ENCODE data around the gene RBMS3.

RBMS3 gene

DNA sequence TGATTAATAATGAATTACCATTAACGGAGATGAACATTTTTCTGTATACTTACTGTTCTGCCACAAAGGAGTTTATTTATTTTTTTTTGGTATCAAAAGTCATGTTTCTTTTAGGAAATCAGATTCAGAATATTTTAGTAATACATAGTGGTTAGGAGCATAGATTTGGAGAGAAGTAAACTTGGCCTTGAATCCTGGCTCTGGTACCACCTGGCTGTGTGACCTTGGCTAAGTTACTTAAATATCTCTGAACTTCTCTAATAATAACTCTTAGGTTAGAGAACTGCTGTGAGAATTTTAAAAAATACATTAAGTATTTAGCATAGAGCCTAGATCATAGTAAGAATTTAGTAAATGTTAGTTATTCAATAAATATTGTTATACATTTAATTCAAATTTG, 309.1 kb downstream of the RBMS3 start:
- no peak for TF ChIP-seq BHLHE40 (IDR thresholded peaks at IDR 0.05; ENCODE audit: borderline replicate concordance)
- TF ChIP-seq FOXK2 (IDR thresholded peaks at IDR 0.05), result no peak
- TF ChIP-seq CTBP1 (IDR thresholded peaks at IDR 0.05; ENCODE audit: borderline replicate concordance), result no peak
- TF ChIP-seq NFRKB (IDR thresholded peaks at IDR 0.05), result no peak
- no peak for TF ChIP-seq LEF1 (IDR thresholded peaks at IDR 0.05; ENCODE audit: borderline replicate concordance)
- TF ChIP-seq FOXM1 (IDR thresholded peaks at IDR 0.05; ENCODE audit: borderline replicate concordance), result no peak
- TF ChIP-seq TARDBP (IDR thresholded peaks at IDR 0.05), result no peak
- no peak for TF ChIP-seq SP1 (IDR thresholded peaks at IDR 0.05)
- no peak for TF ChIP-seq ARNT (IDR thresholded peaks at IDR 0.05)
- no peak for TF ChIP-seq L3MBTL2 (conservative IDR thresholded peaks at IDR 0.05)
- ChIA-PET CTCF (interaction anchor here (0.7 kb wide), 1 partner anchor 739 kb away, joined by 3 read pairs; no protein-coding TSS in a partner anchor), POLR2A (no interaction called here)
- DNase-seq (ENCODE audit: extremely low spot score), result no peak

DNA sequence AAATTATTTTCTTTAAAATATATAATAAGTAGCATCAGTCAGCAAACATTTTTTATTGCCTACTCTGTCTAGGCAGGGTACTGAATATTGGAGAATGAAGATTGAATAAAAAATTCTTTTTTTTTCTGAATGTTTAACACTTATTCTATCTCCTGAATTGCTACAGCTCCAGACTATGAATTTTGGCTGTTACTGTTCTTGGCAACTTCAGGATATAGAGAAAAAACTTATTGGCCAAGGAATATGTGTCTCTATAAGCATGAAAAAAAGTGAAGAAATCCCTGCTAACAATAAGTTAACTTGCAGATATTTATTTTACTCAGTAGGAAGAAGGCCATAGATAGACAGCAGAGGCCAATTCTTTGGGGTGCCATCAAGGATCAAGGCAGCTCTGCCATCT, 309.6 kb downstream of the RBMS3 start:
- CTCF ChIA-PET, result no interaction called here
- DNase-seq (ENCODE audit: extremely low spot score), result no peak
- TF ChIP-seq ELF4 (IDR thresholded peaks at IDR 0.05) (no peak), FOXM1 (IDR thresholded peaks at IDR 0.05; ENCODE audit: borderline replicate concordance) (no peak), ARNT (IDR thresholded peaks at IDR 0.05) (no peak), FOXK2 (IDR thresholded peaks at IDR 0.05) (no peak), NFRKB (IDR thresholded peaks at IDR 0.05) (no peak), HDGF (IDR thresholded peaks at IDR 0.05; ENCODE audit: borderline replicate concordance) (no peak), SUZ12 (IDR thresholded peaks at IDR 0.05) (no peak), BHLHE40 (IDR thresholded peaks at IDR 0.05; ENCODE audit: borderline replicate concordance) (no peak), CTBP1 (IDR thresholded peaks at IDR 0.05; ENCODE audit: borderline replicate concordance) (no peak), FOXA1 (IDR thresholded peaks at IDR 0.05) (no peak), ZNF384 (IDR thresholded peaks at IDR 0.05) (no peak)
- POLR2A ChIA-PET, result interaction anchor here (0.6 kb wide), 1 partner anchor 566 kb away, joined by 4 read pairs; no protein-coding TSS in a partner anchor

DNA sequence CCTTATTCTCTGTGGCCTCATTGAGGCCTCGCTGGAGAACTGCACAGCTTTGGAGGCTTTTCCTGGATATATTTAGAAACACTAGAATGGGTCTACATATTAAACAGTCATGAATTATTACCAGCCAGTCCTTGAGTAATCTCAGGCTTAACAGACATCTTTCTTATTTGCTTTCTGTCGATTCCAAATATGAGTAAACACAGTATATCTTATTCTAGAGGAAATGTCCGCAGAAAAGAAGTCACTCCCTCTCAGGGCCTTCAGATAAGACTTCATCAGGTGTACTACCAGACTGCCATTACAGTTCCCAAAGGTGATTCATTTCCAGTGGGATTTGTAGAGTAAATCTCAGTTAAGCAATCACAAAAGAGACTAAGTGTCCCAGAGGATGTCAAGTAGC, 310.7 kb downstream of the RBMS3 start:
- no peak for DNase-seq (ENCODE audit: extremely low spot score)
- TF ChIP-seq FOXK2 (IDR thresholded peaks at IDR 0.05), result no peak
- TF ChIP-seq FOXA1 (IDR thresholded peaks at IDR 0.05), result no peak
- no peak for TF ChIP-seq BHLHE40 (IDR thresholded peaks at IDR 0.05; ENCODE audit: borderline replicate concordance)
- TF ChIP-seq L3MBTL2 (conservative IDR thresholded peaks at IDR 0.05), result no peak
- TF ChIP-seq TARDBP (IDR thresholded peaks at IDR 0.05), result no peak
- TF ChIP-seq SP1 (IDR thresholded peaks at IDR 0.05), result no peak
- TF ChIP-seq NFRKB (IDR thresholded peaks at IDR 0.05), result no peak
- no peak for TF ChIP-seq HDGF (IDR thresholded peaks at IDR 0.05; ENCODE audit: borderline replicate concordance)
- no peak for TF ChIP-seq FOXM1 (IDR thresholded peaks at IDR 0.05; ENCODE audit: borderline replicate concordance)
- TF ChIP-seq ZNF384 (IDR thresholded peaks at IDR 0.05), result no peak
- TF ChIP-seq CTBP1 (IDR thresholded peaks at IDR 0.05; ENCODE audit: borderline replicate concordance), result no peak
- no peak for TF ChIP-seq ARNT (IDR thresholded peaks at IDR 0.05)
- no peak for TF ChIP-seq LEF1 (IDR thresholded peaks at IDR 0.05; ENCODE audit: borderline replicate concordance)
- no peak for TF ChIP-seq SUZ12 (IDR thresholded peaks at IDR 0.05)
- TF ChIP-seq, protein P1, sequence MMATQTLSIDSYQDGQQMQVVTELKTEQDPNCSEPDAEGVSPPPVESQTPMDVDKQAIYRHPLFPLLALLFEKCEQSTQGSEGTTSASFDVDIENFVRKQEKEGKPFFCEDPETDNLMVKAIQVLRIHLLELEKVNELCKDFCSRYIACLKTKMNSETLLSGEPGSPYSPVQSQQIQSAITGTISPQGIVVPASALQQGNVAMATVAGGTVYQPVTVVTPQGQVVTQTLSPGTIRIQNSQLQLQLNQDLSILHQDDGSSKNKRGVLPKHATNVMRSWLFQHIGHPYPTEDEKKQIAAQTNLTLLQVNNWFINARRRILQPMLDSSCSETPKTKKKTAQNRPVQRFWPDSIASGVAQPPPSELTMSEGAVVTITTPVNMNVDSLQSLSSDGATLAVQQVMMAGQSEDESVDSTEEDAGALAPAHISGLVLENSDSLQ (IDR thresholded peaks at IDR 0.05), result no peak
- TF ChIP-seq ELF4 (IDR thresholded peaks at IDR 0.05), result no peak
- POLR2A ChIA-PET, result no interaction called here
- CTCF ChIA-PET, result no interaction called here

DNA sequence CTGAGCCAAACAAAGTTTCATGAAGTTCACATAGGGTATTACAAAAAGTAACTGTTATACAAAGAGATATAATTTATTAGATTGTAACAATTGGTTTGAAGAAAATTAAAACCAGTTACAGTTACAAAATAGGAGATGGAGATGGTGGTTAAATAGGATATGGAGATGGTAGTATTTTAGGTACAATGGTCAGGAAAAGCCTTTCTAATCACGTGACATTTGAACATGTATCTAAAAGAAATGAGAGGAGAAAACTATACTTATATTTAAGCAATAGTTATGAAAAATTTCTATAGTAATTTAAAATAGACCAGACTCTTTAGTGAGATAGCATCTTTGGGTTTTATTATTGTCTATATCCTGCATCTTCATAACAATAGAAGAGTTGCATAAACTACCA, 312.9 kb downstream of the RBMS3 start:
- no peak for DNase-seq (ENCODE audit: extremely low spot score)
- CTCF ChIA-PET, result no interaction called here
- TF ChIP-seq SP1 (IDR thresholded peaks at IDR 0.05), result no peak
- TF ChIP-seq CTBP1 (IDR thresholded peaks at IDR 0.05; ENCODE audit: borderline replicate concordance), result no peak
- no peak for TF ChIP-seq SUZ12 (IDR thresholded peaks at IDR 0.05)
- TF ChIP-seq HDGF (IDR thresholded peaks at IDR 0.05; ENCODE audit: borderline replicate concordance), result no peak
- TF ChIP-seq ELF4 (IDR thresholded peaks at IDR 0.05), result no peak
- TF ChIP-seq NFRKB (IDR thresholded peaks at IDR 0.05), result no peak
- no peak for TF ChIP-seq TARDBP (IDR thresholded peaks at IDR 0.05)
- TF ChIP-seq ZNF384 (IDR thresholded peaks at IDR 0.05), result no peak
- no peak for TF ChIP-seq L3MBTL2 (conservative IDR thresholded peaks at IDR 0.05)
- POLR2A ChIA-PET, result no interaction called here

DNA sequence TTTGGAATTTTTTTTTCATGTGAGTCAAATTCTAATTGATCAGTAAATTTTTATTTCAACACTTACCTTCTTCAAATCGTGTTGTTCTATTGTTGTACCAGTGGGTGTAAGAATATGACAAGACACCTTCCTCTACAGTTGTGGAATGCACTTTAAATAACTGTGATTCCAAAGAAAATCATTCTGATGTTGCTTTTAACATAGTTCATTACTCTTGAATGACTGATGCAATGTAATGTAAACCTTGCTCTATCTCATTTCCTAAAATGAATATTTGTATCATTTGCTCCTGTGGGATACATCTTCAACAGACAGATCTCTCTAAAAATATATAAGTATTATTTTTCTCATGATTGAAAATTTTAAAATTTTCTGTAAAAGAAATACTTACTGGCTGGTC, 313.4 kb downstream of the RBMS3 start:
- TF ChIP-seq, protein P1 (IDR thresholded peaks at IDR 0.05), result no peak
- no peak for TF ChIP-seq CTBP1 (IDR thresholded peaks at IDR 0.05; ENCODE audit: borderline replicate concordance)
- TF ChIP-seq ZNF384 (IDR thresholded peaks at IDR 0.05), result no peak
- no peak for TF ChIP-seq LEF1 (IDR thresholded peaks at IDR 0.05; ENCODE audit: borderline replicate concordance)
- no peak for TF ChIP-seq ELF4 (IDR thresholded peaks at IDR 0.05)
- CTCF ChIA-PET, result no interaction called here
- POLR2A ChIA-PET, result no interaction called here
- no peak for DNase-seq (ENCODE audit: extremely low spot score)

DNA sequence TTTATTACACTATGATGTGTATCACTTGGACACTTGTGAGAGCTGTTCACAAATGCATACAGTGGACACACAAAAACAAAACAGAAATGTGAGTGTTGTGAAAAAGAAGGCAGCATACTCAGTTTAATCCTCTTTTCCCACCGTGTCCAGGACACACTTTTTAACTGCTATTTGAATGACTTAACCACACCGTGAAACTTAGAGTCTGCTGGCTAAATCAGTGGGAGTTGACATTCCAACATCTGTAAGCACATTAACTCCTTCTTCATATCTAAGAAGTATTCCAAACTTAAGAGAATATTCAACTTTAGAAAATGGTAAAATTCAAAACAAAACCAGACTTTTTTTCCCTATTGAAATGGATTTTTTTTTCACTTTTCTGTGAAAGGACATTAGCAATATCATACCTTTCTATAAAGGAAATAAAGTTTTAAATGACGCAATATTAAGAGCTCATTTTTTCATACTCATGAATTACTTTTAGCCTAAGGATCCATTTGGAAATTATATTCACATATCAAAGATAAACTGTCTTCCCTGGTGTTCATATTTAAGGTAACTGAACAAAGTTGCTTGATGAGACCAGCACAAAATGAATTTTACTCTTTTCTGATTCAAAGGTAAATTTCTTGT, 316.6 kb downstream of the RBMS3 start:
- TF ChIP-seq LEF1 (IDR thresholded peaks at IDR 0.05; ENCODE audit: borderline replicate concordance) (no peak), ELF4 (IDR thresholded peaks at IDR 0.05) (no peak), HDGF (IDR thresholded peaks at IDR 0.05; ENCODE audit: borderline replicate concordance) (no peak), FOXK2 (IDR thresholded peaks at IDR 0.05) (no peak), ZNF384 (IDR thresholded peaks at IDR 0.05) (no peak), TARDBP (IDR thresholded peaks at IDR 0.05) (no peak), FOXM1 (IDR thresholded peaks at IDR 0.05; ENCODE audit: borderline replicate concordance) (no peak), NFRKB (IDR thresholded peaks at IDR 0.05) (no peak), BHLHE40 (IDR thresholded peaks at IDR 0.05; ENCODE audit: borderline replicate concordance) (no peak), SUZ12 (IDR thresholded peaks at IDR 0.05) (no peak), SP1 (IDR thresholded peaks at IDR 0.05) (no peak), FOXA1 (IDR thresholded peaks at IDR 0.05) (no peak), ARNT (IDR thresholded peaks at IDR 0.05) (no peak), CTBP1 (IDR thresholded peaks at IDR 0.05; ENCODE audit: borderline replicate concordance) (no peak), L3MBTL2 (conservative IDR thresholded peaks at IDR 0.05) (no peak)
- TF ChIP-seq, protein P1 (IDR thresholded peaks at IDR 0.05), result no peak
- no peak for DNase-seq (ENCODE audit: extremely low spot score)
- ChIA-PET CTCF (no interaction called here), POLR2A (no interaction called here)

All from HEK293T (cell line).